ENCODE results near the gene NRP1. TPM values are rescaled to one million over a fixed set of nuclear protein-coding genes. Genes with fewer than 3 reads are reported as not detected.
A peak's percentile ranks its signal among the peaks of the same experiment; 100 is the strongest.
"Not testable (repeated sequence)": the region's sequence is repeated elsewhere in the genome, so short reads cannot be mapped to it uniquely, and the experiment has no call there.

Gene NRP1
- total RNA-seq (100 to 1,000 TPM; 132 to 229 (median 167) TPM), polyA plus RNA-seq (10 to 100 TPM; 45.3 to 56.0 TPM)
- long read RNA-seq, donor 1, full-length matches to known transcripts = 27 of 120 reads
- long read RNA-seq, donor 1, partial matches to known transcripts = 31 of 120 reads
- long read RNA-seq, donor 1, other reads (novel, unspliced or antisense) = 62 of 120 reads
- long read RNA-seq, donor 2, full-length matches to known transcripts = 47 of 148 reads
- long read RNA-seq, donor 2, partial matches to known transcripts = 46 of 148 reads
- long read RNA-seq, donor 2, other reads (novel, unspliced or antisense) = 55 of 148 reads
- long read RNA-seq, donor 3, full-length matches to known transcripts = 53 of 339 reads
- long read RNA-seq, donor 3, partial matches to known transcripts = 111 of 339 reads
- long read RNA-seq, donor 3, other reads (novel, unspliced or antisense) = 175 of 339 reads

- Histone ChIP-seq H3K9me3 (no peaks in the 10 kb centered on the region), H3K36me3 (peaks cover 0 to 13% (median 10%) of the 10 kb centered on the region in 9 donors), H3K4me1 (peaks cover 0 to 33% (median 24%) of the 10 kb centered on the region in 9 donors), H3K27me3 (peaks cover 0 to 27% (median 0%) of the 10 kb centered on the region in 7 donors), H3K4me3 (peak within 1 kb of the TSS; percentile 71 to 95 (median 92)), H3K27ac (peak within 1 kb of the TSS; percentile 95 to 100 (median 98))
- WGBS, 2 donors = 0% methylated on average over 43 to 44 of the region's 44 CpGs
- intact Hi-C loops (cut with DNase I) = loop anchor here (2.0 to 10.0 kb wide), 18 partner anchors 62 to 1303 kb away; no protein-coding TSS in a partner anchor
- DNase-seq (peak; percentile 43 to 66), ATAC-seq (peak in 6 of 8 donors; percentile 12 to 47 (median 30))
- no peak for TF ChIP-seq CTCF (IDR thresholded peaks at IDR 0.05)
These were observed at the start of gene NRP1 for GRCh38 chr10:33334153-33334804. Gene NRP1 (minus strand): TSS chr10:33334667. CDS start chr10:33334382, 285 bp downstream.

- H3K4me3 ChIP-seq; H3K9me3 ChIP-seq; ATAC-seq; H3K27me3 ChIP-seq; H3K27ac ChIP-seq; intact Hi-C loops (cut with DNase I); DNase-seq; H3K36me3 ChIP-seq: not testable (repeated sequence)
- WGBS, 2 donors = 74 to 86% methylated on average over 3 of the region's 3 CpGs
- peaks cover 0 to 16% (median 7%) of the 10 kb centered on the region in 9 donors for H3K4me1 ChIP-seq
These were observed 49.7 kb upstream of the NRP1 start for GRCh38 chr10:33384201-33384600.

- Histone ChIP-seq H3K27ac (no peak overlapping the region), H3K4me1 (peaks cover 0 to 16% (median 7%) of the 10 kb centered on the region in 9 donors), H3K27me3 (no peaks in the 10 kb centered on the region), H3K4me3 (no peak overlapping the region), H3K9me3 (no peaks in the 10 kb centered on the region), H3K36me3 (no peaks in the 10 kb centered on the region)
- 84 to 85% methylated on average over 4 of the region's 4 CpGs for WGBS, 2 donors
- DNase-seq (no peak), ATAC-seq (no peak)
- TF ChIP-seq CTCF (IDR thresholded peaks at IDR 0.05) = no peak
- intact Hi-C loops (cut with DNase I) = no loop called here
These were observed 48.6 kb upstream of the NRP1 start for GRCh38 chr10:33382921-33383713.

GRCh38 chr10:33382216-33382600, 47.7 kb upstream of the NRP1 start:
- no peak for TF ChIP-seq CTCF (IDR thresholded peaks at IDR 0.05)
- 50 to 59% methylated on average over 2 of the region's 2 CpGs for WGBS, 2 donors
- intact Hi-C loops (cut with DNase I) = no loop called here
- Histone ChIP-seq H3K27ac (no peak overlapping the region), H3K27me3 (no peaks in the 10 kb centered on the region), H3K4me1 (peaks cover 0 to 16% (median 7%) of the 10 kb centered on the region in 9 donors), H3K4me3 (no peak overlapping the region), H3K9me3 (no peaks in the 10 kb centered on the region), H3K36me3 (no peaks in the 10 kb centered on the region)
- DNase-seq (no peak), ATAC-seq (peak in 1 of 8 donors; percentile 39)
